ENCODE measurements around the gene SLC16A12.

- TF ChIP-seq, protein P1, sequence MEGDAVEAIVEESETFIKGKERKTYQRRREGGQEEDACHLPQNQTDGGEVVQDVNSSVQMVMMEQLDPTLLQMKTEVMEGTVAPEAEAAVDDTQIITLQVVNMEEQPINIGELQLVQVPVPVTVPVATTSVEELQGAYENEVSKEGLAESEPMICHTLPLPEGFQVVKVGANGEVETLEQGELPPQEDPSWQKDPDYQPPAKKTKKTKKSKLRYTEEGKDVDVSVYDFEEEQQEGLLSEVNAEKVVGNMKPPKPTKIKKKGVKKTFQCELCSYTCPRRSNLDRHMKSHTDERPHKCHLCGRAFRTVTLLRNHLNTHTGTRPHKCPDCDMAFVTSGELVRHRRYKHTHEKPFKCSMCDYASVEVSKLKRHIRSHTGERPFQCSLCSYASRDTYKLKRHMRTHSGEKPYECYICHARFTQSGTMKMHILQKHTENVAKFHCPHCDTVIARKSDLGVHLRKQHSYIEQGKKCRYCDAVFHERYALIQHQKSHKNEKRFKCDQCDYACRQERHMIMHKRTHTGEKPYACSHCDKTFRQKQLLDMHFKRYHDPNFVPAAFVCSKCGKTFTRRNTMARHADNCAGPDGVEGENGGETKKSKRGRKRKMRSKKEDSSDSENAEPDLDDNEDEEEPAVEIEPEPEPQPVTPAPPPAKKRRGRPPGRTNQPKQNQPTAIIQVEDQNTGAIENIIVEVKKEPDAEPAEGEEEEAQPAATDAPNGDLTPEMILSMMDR (IDR thresholded peaks at IDR 0.05): no peak
- no peak for TF ChIP-seq POLR2A (IDR thresholded peaks at IDR 0.05)
Measured at GRCh38 chr10:89382757-89383156, 152.6 kb downstream of the SLC16A12 start.
